Measurements from ENCODE around the gene CD93.

Gene CD93

GRCh38 chr20:23032056-23032749 lies 53.9 kb downstream of the CD93 start:
- DNase-seq, result no peak

- DNase-seq, result no peak
Observed at GRCh38 chr20:23031346-23031745, 54.8 kb downstream of the CD93 start.
